ENCODE results near the gene DDRGK1. TPM values are rescaled to one million over a fixed set of nuclear protein-coding genes. Genes with fewer than 3 reads are reported as not detected.

Gene DDRGK1
- total and polyA plus RNA-seq, 2 of the 8 experiments (the other 6 are each of a cell fraction or from before 2014, with no cell fraction given), result 29.4 to 42.0 TPM

DNA sequence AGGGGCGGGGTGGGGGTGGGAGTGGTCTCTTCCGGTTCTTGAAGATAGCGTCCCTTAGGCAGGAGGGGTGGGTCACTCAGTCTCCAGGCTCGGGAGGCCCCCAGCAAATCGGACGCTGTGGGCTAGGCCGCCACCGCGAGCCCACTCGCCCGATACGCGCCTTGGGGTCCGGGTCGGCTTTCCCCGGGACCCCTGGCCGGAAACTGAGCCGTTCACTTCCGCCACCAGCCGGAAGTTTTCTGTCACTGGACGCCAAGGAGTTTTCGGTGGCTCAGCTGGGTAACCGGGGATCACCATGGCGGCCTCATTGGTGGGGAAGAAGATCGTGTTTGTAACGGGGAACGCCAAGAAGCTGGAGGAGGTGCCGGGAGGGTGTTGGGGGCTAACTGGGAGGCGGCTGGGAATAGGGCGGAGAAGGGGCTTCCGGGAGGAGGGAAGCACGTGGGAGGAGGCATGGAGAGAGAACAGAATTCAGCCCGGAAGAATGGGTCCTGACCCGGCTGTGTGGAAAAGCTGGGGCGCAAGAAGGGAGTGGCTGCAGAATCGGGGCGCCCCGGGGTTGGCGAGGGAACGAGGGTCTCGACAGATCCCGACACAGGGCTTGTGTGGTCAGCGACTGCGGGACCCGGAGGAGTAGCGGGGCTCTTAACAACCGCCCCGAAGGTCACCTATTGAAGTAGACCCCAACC, 4.9 kb upstream of the DDRGK1 start, which contains the start of gene ITPA (continued):
- peak; percentile 87 to 94; a peak in 3 of 4 replicates for TF ChIP-seq SIN3A (conservative IDR thresholded peaks at IDR 0.05 in 1 of 2, IDR thresholded peaks at IDR 0.05 in 1 of 2; ENCODE audit: low read depth in 1 of 2, low read length in 2 of 2)
- TF ChIP-seq RAD21 (IDR thresholded peaks at IDR 0.05 in 1 of 2, conservative IDR thresholded peaks at IDR 0.05 in 1 of 2; ENCODE audit: low read depth in 2 of 2, low read length in 2 of 2), result no peak; a peak in 1 of 4 replicates
- TF ChIP-seq PHF8 (conservative IDR thresholded peaks at IDR 0.05; ENCODE audit: low read depth, low read length), result peak; percentile 51
- no peak for TF ChIP-seq SUZ12 (IDR thresholded peaks at IDR 0.05; ENCODE audit: low read length)
- no peak for TF ChIP-seq ZNF274 (IDR thresholded peaks at IDR 0.05; ENCODE audit: borderline replicate concordance, extremely low read depth, low read length)
- no peak for TF ChIP-seq CBX5 (IDR thresholded peaks at IDR 0.05; ENCODE audit: low read depth, low read length)
- TF ChIP-seq TEAD4 (IDR thresholded peaks at IDR 0.05; ENCODE audit: low read depth, low read length), result no peak
- no peak; the same call in 1 of the 2 replicates for TF ChIP-seq TBP (IDR thresholded peaks at IDR 0.05; ENCODE audit: low read depth, low read length)
- no peak for TF ChIP-seq RXRA (IDR thresholded peaks at IDR 0.05; ENCODE audit: insufficient read depth, low read depth, low read length)
- TF ChIP-seq GABPA (IDR thresholded peaks at IDR 0.05; ENCODE audit: borderline replicate concordance, insufficient read depth, low read length), result 0 out of 2 replicates have a peak, but pooled peaks have one; percentile 82
- peak; percentile 75; the same call in 1 of the 2 replicates for TF ChIP-seq YY1 (IDR thresholded peaks at IDR 0.05; ENCODE audit: low read depth, low read length)
- no peak for TF ChIP-seq GTF2F1 (IDR thresholded peaks at IDR 0.05; ENCODE audit: borderline replicate concordance, low read depth, low read length)
- TF ChIP-seq, protein P1, sequence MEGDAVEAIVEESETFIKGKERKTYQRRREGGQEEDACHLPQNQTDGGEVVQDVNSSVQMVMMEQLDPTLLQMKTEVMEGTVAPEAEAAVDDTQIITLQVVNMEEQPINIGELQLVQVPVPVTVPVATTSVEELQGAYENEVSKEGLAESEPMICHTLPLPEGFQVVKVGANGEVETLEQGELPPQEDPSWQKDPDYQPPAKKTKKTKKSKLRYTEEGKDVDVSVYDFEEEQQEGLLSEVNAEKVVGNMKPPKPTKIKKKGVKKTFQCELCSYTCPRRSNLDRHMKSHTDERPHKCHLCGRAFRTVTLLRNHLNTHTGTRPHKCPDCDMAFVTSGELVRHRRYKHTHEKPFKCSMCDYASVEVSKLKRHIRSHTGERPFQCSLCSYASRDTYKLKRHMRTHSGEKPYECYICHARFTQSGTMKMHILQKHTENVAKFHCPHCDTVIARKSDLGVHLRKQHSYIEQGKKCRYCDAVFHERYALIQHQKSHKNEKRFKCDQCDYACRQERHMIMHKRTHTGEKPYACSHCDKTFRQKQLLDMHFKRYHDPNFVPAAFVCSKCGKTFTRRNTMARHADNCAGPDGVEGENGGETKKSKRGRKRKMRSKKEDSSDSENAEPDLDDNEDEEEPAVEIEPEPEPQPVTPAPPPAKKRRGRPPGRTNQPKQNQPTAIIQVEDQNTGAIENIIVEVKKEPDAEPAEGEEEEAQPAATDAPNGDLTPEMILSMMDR (IDR thresholded peaks at IDR 0.05; ENCODE audit: control extremely low read depth in 1 of 3, insufficient read depth in 1 of 3, low read depth in 1 of 3, low read length in 3 of 3), result no peak
- peak; percentile 74; the same call in 1 of the 2 replicates for TF ChIP-seq RBBP5 (IDR thresholded peaks at IDR 0.05; ENCODE audit: borderline replicate concordance, low read depth, low read length)
- no peak for TF ChIP-seq SP1 (IDR thresholded peaks at IDR 0.05; ENCODE audit: low read depth, low read length)
- peak; percentile 58; the same call in 1 of the 2 replicates for TF ChIP-seq EGR1 (IDR thresholded peaks at IDR 0.05; ENCODE audit: borderline replicate concordance, low read depth, low read length)
- no peak for TF ChIP-seq KDM1A (IDR thresholded peaks at IDR 0.05; ENCODE audit: borderline replicate concordance, low read length)
- peak; percentile 53; the same call in 1 of the 2 replicates for TF ChIP-seq TAF1 (IDR thresholded peaks at IDR 0.05; ENCODE audit: low read depth, low read length)
- no peak for TF ChIP-seq POU5F1 (IDR thresholded peaks at IDR 0.05; ENCODE audit: low read depth, low read length)
- no peak for TF ChIP-seq MAFK (IDR thresholded peaks at IDR 0.05; ENCODE audit: low read depth, low read length)
- no peak for TF ChIP-seq CBX8 (IDR thresholded peaks at IDR 0.05; ENCODE audit: borderline replicate concordance, low read depth, low read length)
